ENCODE data around the gene NRBP1.

- TF ChIP-seq POLR2A (IDR thresholded peaks at IDR 0.05; ENCODE audit: low read depth, low read length) (no peak), POLR2AphosphoS5 (IDR thresholded peaks at IDR 0.05; ENCODE audit: low read depth, low read length) (no peak), TAF1 (IDR thresholded peaks at IDR 0.05; ENCODE audit: borderline replicate concordance, low read depth, low read length) (no peak)
Observed at GRCh38 chr2:27427863-27428212, 593 bp upstream of the NRBP1 start.

Data from GM12892 (cell line).